Stimulated activated CD4-positive, alpha-beta T cell treated with anti-CD3 and anti-CD28 coated beads, Interleukin-2, amount 100 ng/mL, for 4 hours (primary cell): ENCODE results near the gene ATP2C1.
A peak's percentile ranks its signal among the peaks of the same experiment; 100 is the strongest.

Source experiments
- DNase-seq: peaks from one replicate; pipeline ENCODE4 v3.0.0-alpha.2; 2020; ENCODE audit warnings: low read depth

ATP2C1 gene

DNA sequence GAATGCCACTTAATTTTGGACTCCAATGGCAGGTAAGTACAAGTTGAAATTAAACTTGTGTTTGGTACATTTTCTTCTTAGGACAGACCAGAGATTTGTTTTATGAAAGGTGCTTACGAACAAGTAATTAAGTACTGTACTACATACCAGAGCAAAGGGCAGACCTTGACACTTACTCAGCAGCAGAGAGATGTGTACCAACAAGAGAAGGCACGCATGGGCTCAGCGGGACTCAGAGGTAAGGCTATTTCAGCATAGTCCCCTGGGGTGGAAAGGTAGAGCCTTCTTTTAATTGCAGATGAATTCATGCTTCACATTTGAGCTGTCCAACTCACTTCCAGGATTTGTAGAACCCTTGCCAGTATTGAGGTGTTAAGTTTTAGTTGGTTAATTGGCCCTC is 81.4 kb downstream of the ATP2C1 start:
- no peak for DNase-seq

DNA sequence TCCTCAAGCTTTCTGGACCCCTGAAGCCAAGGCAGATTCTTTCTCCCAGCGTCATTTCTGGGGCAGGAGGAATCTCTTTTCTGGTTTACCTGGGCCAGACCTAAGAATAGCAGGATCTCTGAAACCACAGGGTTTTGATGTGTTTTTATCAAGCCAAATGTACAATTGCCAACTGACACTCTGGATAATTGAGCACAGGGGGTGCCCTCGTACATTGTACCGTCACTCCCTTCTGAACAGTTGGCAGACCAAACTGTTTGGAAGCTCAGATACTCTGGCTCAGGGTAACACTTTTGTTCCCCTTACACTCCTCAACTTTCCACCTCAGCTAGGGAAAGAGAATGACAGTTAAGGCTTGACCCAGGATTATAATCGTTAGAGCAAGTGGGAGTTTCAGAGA is 82.8 kb downstream of the ATP2C1 start:
- DNase-seq: no peak

GRCh38 chr3:130979117-130979516 is 85.2 kb downstream of the ATP2C1 start:
- DNase-seq: no peak

- no peak for DNase-seq
Observed at GRCh38 chr3:130981469-130981868, 87.6 kb downstream of the ATP2C1 start.

DNA sequence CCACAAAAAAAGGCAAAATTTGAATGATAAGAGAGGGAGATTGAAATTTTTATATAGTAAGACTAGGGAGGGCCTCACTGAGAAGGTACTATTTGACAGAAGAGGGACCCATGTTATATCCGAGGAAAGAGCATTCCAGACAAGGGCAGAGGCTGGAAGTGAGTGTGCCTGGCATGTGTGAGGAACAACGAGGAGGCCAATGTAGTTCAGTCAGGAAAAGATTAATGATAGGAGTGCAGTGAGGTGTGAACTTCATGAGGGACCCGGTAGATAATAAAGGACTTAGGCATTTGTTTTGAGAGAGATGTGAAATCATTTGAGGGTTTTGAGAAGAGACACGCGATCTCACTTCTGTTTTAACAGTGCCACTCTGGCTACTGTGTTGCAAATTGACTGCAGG is 96.4 kb downstream of the ATP2C1 start:
- DNase-seq: no peak

DNA sequence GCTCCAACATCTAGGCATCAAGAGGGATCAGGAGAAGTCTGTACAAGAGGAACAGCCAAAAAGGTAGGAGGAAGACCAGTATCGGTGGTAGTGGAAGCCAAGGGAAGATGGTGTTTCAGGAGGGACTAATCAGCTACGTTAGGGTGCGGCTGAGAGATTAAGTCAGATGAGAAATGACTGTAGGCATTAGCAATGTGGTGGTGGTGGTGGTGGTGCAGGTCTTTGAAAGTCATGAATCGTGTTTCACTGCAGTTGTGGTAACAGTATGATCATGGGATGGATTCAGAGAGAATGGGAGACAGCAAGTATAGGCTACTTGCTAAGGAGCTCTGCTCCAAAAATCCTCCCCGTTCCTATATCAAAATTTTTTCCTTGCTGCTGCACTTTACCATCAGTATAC is 97.2 kb downstream of the ATP2C1 start:
- DNase-seq: no peak

- no peak for DNase-seq
Observed at GRCh38 chr3:130992344-130992743, 98.5 kb downstream of the ATP2C1 start.

DNA sequence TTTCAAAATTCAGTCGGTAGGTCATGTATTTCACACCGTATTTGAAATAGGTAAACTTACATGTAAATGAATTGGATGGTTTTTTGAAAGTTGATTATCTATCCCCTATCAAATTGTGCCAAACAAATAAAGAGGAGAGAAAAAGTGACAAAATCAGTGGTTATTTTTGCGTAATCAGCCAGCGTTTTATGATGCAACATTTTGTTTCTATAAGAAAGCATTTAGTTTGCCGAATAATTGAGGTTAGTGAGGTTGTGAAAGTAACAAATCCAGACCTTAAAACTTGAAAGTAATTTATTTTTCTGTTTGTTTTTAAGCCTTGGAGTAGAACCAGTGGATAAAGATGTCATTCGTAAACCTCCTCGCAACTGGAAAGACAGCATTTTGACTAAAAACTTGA is 103.4 kb downstream of the ATP2C1 start:
- no peak for DNase-seq

GRCh38 chr3:131001071-131001470 is 107.2 kb downstream of the ATP2C1 start:
- no peak for DNase-seq

DNA sequence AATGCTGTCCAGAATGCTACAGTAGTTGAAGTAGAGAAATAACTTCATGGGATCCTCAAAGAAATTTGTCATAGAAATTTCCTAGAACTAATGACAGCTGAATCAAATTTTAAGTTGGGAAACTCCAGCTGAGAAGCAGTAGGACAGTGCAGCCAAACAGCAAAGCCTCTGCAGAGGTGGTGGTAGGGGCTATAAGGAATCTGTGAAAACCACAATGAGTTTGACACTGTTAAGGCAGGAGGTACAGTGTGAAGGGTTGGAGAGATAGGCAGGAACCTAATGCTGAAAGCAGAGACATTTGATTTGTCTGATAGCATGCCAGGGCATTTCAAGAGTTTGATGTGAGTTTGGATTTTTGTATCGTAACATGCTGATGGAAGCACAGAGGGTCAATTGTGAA is 110.7 kb downstream of the ATP2C1 start:
- DNase-seq: no peak

DNA sequence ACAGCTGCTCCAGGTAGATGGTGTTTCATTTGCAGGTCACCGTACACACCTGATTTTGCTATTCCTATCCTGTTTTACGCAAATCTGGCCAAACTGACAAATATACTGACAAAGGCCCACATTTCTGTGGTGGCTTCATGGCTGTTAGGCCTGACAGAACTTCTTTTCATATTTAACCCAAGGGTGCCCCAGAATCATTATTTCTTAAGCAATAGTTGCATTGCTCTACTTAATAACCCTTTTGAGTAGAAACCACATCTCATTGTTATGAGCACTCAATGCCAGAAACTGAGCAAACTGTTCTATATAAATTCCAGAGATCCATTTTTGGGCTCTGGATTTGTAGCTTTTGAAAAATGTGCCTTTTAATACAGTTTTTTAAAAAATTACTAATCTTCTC is 113.4 kb downstream of the ATP2C1 start:
- no peak for DNase-seq

DNA sequence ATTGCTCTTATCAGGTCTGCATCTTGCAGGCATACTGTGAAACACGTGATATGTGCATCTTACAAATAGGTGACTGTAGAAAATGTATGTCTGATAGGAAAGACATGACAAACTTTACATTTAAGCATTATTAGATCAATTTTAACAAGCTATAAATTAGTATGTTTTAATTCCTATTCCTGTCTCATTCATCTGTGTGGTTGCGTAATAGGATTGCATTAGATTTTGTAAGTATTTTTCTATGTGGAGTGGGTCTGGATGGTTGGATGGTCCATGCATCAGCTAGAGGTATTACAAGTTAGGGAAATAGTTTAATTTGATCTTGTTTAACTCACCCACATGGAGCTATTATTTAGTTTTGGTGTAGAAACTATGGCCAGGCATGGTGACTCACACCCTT is 113.9 kb downstream of the ATP2C1 start:
- DNase-seq: no peak

GRCh38 chr3:131008326-131008725 is 114.4 kb downstream of the ATP2C1 start:
- no peak for DNase-seq

DNA sequence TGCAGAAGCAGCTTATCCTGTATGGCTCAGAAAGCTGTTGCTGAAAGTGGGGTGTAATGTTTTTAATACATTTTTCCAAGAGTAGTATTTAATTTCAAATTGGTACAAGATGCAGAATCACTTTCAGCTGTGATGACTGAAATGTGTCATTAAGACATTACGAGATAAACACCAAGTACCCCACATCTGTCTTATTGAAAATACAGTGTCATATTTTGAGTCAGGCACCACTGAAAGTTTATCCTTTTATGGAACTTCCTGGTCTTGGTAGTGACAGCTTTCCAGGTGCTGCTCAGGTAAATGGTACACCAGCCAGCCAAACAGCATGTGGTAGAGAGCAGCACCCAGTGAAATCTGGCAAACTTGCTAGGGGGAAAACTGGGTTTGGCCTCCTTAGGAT is 115.8 kb downstream of the ATP2C1 start:
- no peak for DNase-seq

DNA sequence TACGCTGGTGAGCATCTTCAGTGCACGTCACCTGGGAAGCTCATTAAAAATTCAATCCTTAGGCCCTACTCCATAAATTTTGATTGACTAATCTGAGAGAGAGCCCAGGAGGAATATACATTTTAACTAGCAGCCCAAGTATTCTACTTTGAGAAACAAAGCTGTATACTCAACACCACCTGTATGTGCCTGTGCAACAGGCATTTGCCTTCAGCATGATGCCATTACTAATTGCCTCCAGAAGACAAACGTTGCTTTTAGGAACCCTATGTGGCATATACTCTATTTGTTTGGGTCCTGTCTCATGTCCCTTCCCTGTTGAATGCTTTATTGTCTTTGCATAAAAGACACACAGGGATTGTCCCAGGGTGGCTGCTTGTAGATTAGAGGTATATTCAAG is 125.1 kb downstream of the ATP2C1 start:
- DNase-seq: no peak

- DNase-seq: no peak
Observed at GRCh38 chr3:131020122-131020693, 126.3 kb downstream of the ATP2C1 start.

DNA sequence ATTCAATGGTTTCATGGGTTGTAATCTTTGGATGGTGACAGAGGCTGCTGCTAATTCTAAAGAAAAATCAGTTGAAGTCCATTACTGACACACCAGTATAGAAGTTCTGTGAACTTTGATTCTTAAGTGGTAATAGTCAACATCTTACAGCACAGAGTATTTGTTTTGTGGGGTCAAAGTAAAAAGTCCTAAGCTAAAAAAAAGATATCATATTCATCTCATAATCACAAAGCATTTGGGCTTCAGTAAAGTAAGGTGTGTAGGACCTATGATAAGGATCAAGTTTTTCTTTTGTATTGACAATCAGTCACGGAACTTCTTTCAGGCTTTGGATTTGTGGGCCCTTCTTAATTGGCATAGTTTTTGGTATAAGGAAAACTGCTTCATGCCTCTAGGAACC is 131.7 kb downstream of the ATP2C1 start:
- no peak for DNase-seq

GRCh38 chr3:131026321-131027151 is 132.7 kb downstream of the ATP2C1 start, which contains the start of the genes ASTE1 and NEK11:
TSS of gene ASTE1 (minus strand) at chr3:131026825. CDS start at chr3:131025306, 1,519 bp downstream.
TSS of gene NEK11 (plus strand) at chr3:131026877. CDS start at chr3:131029709, 2,832 bp downstream.
- peak; percentile 83 for DNase-seq

DNA sequence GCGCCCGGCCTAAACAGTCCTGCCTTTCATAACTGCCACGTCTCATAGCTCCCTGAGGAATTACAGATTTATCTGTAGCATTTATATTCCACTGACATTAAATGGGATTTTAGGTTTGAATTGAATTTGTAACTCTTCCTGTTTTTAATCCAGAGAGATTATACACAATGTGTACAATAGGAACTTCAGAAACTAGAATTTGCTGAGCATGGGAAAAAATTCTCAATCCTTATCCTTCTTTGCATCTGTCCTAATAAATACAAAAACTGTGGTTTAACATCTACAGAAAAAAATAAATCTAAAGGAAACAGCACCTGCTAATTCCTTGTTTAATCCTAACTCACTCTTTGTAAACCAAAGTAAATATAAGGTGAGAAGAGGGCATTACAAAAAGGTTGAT is 135.0 kb downstream of the ATP2C1 start:
- DNase-seq: no peak

DNA sequence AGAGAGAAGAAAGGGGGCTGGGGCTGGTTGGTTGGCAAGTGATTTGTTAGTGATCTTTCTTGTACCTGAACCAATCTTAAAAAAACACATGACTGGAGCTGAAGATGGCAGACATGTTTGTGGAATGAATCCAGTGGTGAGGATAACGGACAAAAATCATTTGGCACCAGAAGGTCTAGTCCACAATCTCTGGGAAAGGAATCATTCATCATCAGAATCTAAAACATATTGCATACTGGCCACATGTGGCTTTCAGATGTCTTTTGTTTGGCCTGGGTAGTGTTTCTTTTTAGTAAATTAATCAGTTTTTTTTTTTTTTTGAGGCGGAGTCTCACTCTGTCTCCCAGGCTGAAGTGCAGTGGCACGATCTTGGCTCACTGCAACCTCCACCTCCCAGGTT is 137.8 kb downstream of the ATP2C1 start:
- DNase-seq: no peak

GRCh38 chr3:131033480-131034080 is 139.7 kb downstream of the ATP2C1 start:
- no peak for DNase-seq

DNA sequence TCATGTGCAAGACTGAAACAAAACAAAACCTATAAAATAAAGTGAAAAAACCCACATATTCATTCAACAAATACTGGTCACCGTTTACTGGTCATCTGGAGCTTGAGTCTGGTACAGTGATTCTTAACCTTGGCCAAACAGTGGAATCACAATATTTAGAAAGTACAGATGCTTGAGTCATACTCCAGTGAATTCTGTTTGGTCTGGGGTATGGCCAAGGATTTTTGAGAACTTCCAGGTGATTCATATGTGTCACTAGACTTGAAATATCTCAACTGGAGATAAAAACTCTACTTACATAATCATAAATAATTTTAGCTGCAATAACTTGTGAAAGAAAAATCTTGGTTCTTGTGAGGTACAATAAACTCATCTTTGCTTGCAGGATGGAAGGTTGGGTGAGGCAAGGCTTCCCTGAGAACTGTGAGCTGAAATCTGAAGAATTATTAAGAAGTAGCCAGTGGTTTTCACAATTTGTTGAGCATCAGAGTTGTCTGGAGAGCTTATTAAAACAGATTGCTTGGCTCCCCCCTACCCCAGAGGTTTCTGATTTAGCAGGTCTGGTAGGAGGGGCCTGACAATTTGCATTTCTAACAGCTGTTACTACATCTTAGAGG is 142.4 kb downstream of the ATP2C1 start:
- DNase-seq: no peak

GRCh38 chr3:131036986-131037385 is 143.1 kb downstream of the ATP2C1 start:
- no peak for DNase-seq
